ENCODE measurements around the gene RABGAP1. TPM values are rescaled to one million over a fixed set of nuclear protein-coding genes. Genes with fewer than 3 reads are reported as not detected.

Gene RABGAP1
- total RNA-seq, 4 donors from 2014 or later, result 64.3 to 116 (median 79.5) TPM

DNA sequence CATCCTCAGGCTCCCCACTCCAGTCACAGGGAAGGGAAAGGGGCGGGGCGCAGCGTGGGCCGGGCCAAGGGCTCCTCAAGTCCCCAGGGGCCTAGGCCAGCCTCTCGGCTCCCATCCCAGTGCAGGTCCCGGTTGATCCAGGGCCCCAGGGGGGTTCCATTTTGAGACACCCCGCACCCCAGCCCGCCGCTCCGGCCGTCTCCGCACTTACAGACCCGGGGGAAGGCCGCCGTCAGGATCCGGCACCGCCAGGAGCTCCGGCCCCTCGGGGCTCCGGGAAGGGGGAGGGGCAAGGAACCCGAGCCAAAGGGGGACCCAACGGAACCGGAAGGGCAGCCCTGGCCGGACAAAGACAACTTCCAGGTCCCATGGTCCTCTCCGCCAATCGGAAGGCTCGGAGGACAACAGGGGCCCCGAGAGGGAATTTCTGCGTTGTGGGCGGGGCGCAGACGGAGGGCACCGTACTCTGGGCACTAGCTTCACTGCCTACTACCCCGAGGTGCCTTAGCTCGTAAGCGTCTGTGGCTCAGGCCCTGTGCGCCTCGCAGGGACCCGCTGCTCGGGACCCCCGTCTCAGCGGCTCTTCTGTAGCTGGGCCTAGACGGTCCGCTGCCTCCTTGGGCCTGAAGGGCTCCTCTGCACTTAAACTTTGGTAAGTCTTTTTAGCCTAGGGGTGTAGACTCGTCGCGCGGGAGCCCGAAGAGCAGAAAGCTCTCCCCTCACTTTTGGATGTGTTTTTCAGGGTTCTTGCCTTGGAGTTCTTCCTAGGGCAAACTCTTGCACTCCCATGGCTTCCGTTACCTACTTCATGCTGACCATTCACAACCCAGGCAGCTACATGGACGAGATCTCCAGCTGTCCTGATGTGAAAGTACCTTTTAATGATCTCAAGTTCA lies 9.3 kb upstream of the RABGAP1 start, which contains the start of gene ZBTB26:
Gene ZBTB26 (minus strand): TSS at position 287 of the 896 bp plus-strand sequence. CDS start 11,578 bp downstream, outside the sequence.
- TF ChIP-seq POLR2AphosphoS5 (IDR thresholded peaks at IDR 0.05) (peak; percentile 82 to 91), EP300 (IDR thresholded peaks at IDR 0.05) (no peak)
- peaks cover 28 to 53% (median 38%) of the 10 kb centered on the region in 4 donors for H3K4me1 ChIP-seq
- no peaks in the 10 kb centered on the region for H3K9me3 ChIP-seq
- peak within 1 kb of the TSS; percentile 78 to 89 (median 88) for H3K4me3 ChIP-seq
- intact Hi-C loops (cut with DNase I), result no loop called here
- WGBS, result 0% methylated on average over 14 of the region's 51 CpGs
- peak within 1 kb of the TSS; percentile 83 to 87 (median 86) for H3K27ac ChIP-seq (replicated peaks in 1 of 4)
- DNase-seq (ENCODE audit: extremely low spot score), result peak; percentile 98
- peaks cover 0 to 17% (median 2%) of the 10 kb centered on the region in 4 donors for H3K36me3 ChIP-seq
- no peaks in the 10 kb centered on the region for H3K27me3 ChIP-seq

DNA sequence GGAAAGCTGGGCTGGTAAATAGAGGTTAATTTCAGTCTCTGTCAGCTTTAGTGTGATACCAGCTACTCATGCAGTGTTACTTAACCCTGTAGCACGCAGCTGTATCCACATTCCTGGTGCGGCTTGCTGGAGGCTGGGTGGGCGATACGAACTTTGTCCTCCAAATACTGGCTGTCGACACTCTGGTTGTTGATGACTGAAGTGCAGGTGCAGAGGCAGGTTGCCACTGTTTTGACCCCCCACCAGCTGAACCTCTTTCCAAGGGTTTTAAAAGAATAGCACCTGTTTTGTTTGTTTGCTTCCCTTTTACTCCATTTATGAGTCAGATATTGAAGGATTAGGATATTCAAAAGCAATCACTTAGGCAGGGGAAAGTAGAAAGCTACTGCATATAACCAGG lies 4.4 kb upstream of the RABGAP1 start:
- 84% methylated on average over 5 of the region's 5 CpGs for WGBS

DNA sequence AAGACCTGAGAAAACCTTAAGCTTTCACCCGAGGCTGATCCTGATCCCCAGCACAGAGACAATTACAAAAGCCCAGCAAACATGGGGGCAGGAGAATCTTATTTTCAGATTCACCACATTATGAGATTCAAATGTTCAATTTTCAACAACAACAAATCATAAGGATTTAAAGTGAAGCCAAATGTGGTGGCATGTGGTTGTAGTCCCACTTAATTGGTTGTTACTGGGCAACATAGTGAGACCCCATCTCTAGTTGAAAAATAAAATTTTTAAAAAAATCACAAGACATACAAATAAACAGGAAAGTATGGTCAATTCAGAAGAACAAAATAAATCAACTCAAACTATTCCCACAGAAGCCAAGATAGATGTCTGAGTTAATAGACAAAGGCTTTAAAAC lies 3.9 kb upstream of the RABGAP1 start:
- Histone ChIP-seq H3K27me3 (no peaks in the 10 kb centered on the region), H3K9me3 (no peaks in the 10 kb centered on the region), H3K4me3 (no peak overlapping the region), H3K27ac (replicated peaks in 1 of 4) (no peak overlapping the region), H3K4me1 (peaks cover 23 to 40% (median 30%) of the 10 kb centered on the region in 4 donors), H3K36me3 (peaks cover 0 to 28% (median 17%) of the 10 kb centered on the region in 4 donors)
- TF ChIP-seq CTCF (IDR thresholded peaks at IDR 0.05) (no peak), POLR2A (IDR thresholded peaks at IDR 0.05; ENCODE audit: low read depth) (no peak), POLR2AphosphoS5 (IDR thresholded peaks at IDR 0.05) (no peak)
- WGBS, result 83% methylated on average over 1 of the region's 1 CpG
- no peak for DNase-seq (ENCODE audit: extremely low spot score)
- intact Hi-C loops (cut with DNase I), result no loop called here

More for the DNA sequence above, 4.4 kb upstream of the RABGAP1 start:
- TF ChIP-seq CTCF (IDR thresholded peaks at IDR 0.05) (no peak), POLR2AphosphoS5 (IDR thresholded peaks at IDR 0.05) (no peak), POLR2A (IDR thresholded peaks at IDR 0.05; ENCODE audit: low read depth) (no peak), EP300 (IDR thresholded peaks at IDR 0.05) (no peak)
- Histone ChIP-seq H3K36me3 (peaks cover 0 to 28% (median 17%) of the 10 kb centered on the region in 4 donors), H3K27ac (replicated peaks in 1 of 4) (no peak overlapping the region), H3K27me3 (no peaks in the 10 kb centered on the region), H3K4me1 (peaks cover 23 to 37% (median 27%) of the 10 kb centered on the region in 4 donors), H3K9me3 (no peaks in the 10 kb centered on the region), H3K4me3 (no peak overlapping the region)
- intact Hi-C loops (cut with DNase I), result no loop called here
- no peak for DNase-seq (ENCODE audit: extremely low spot score)

- TF ChIP-seq POLR2A (IDR thresholded peaks at IDR 0.05; ENCODE audit: low read depth) (no peak), EP300 (IDR thresholded peaks at IDR 0.05) (no peak), POLR2AphosphoS5 (IDR thresholded peaks at IDR 0.05) (no peak), CTCF (IDR thresholded peaks at IDR 0.05) (no peak)
- intact Hi-C loops (cut with DNase I), result no loop called here
- H3K27ac ChIP-seq (replicated peaks in 1 of 4), result no peak overlapping the region
- H3K4me1 ChIP-seq, result peaks cover 17 to 42% (median 35%) of the 10 kb centered on the region in 4 donors
- H3K27me3 ChIP-seq, result no peaks in the 10 kb centered on the region
- peaks cover 0 to 28% (median 18%) of the 10 kb centered on the region in 4 donors for H3K36me3 ChIP-seq
- DNase-seq (ENCODE audit: extremely low spot score), result no peak
- no peak overlapping the region for H3K4me3 ChIP-seq
- no peaks in the 10 kb centered on the region for H3K9me3 ChIP-seq
- WGBS, result 89% methylated on average over 4 of the region's 4 CpGs
Measured at GRCh38 chr9:122939601-122940000, 1.2 kb upstream of the RABGAP1 start.

DNA sequence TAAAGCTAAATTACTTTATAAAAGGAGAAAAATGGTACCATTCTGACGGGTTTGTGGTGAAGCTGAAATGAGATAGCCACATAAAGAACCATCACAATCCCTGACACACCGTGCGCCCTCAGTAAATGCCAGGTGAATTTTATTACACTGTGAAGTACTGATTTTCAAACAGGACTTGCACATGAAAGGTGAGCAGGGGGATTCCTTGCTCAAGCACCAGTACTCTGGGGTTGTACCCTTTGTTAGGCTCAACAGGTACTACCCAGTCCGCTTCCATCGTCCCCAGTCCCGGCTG lies 419 bp upstream of the RABGAP1 start:
- WGBS, result 37% methylated on average over 6 of the region's 6 CpGs
- intact Hi-C loops (cut with DNase I), result no loop called here
- peak overlapping the region; percentile 73 to 95 (median 90) for H3K4me3 ChIP-seq

More for the DNA sequence above, 419 bp upstream of the RABGAP1 start:
- TF ChIP-seq POLR2AphosphoS5 (IDR thresholded peaks at IDR 0.05), result no peak
- no peak for TF ChIP-seq POLR2A (IDR thresholded peaks at IDR 0.05; ENCODE audit: low read depth)
- no peak for TF ChIP-seq EP300 (IDR thresholded peaks at IDR 0.05)
- no peak for TF ChIP-seq CTCF (IDR thresholded peaks at IDR 0.05)
- H3K36me3 ChIP-seq, result peaks cover 0 to 26% (median 18%) of the 10 kb centered on the region in 4 donors
- no peaks in the 10 kb centered on the region for H3K27me3 ChIP-seq
- H3K4me1 ChIP-seq, result peaks cover 19 to 46% (median 43%) of the 10 kb centered on the region in 4 donors
- H3K27ac ChIP-seq (replicated peaks in 1 of 4), result peak overlapping the region; percentile 67 to 98 (median 92)
- no peak for DNase-seq (ENCODE audit: extremely low spot score)
- H3K9me3 ChIP-seq, result no peaks in the 10 kb centered on the region

Data from esophagus muscularis mucosa (tissue), 4 donors.